ENCODE measurements around the gene TSTD2. TPM values are rescaled to one million over a fixed set of nuclear protein-coding genes. Genes with fewer than 3 reads are reported as not detected.

The TSTD2 gene
- total RNA-seq, 6 donors from 2014 or later, result 10.4 to 26.0 (median 21.0) TPM

DNA sequence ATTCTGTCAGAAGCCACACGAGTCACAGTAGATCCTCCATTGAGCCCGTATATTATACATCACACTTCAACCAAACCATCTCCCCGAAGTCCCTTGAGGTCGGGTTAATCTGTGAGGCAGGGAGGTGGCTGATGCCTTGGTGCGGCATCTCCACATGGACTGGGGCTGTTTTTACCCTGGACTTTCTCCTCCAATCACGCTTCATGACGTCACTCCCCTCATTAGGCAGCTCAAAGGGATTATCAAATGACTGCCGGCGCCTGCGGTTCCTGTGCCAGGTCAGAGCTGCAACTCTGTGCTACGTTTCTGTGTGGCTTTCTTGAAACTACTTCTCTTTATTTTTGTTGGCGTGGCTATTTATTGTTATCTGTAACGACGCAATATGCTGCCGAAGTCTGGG, 78.0 kb downstream of the TSTD2 start:
- WGBS, 2 donors, result 66 to 74% methylated on average over 15 of the region's 15 CpGs

DNA sequence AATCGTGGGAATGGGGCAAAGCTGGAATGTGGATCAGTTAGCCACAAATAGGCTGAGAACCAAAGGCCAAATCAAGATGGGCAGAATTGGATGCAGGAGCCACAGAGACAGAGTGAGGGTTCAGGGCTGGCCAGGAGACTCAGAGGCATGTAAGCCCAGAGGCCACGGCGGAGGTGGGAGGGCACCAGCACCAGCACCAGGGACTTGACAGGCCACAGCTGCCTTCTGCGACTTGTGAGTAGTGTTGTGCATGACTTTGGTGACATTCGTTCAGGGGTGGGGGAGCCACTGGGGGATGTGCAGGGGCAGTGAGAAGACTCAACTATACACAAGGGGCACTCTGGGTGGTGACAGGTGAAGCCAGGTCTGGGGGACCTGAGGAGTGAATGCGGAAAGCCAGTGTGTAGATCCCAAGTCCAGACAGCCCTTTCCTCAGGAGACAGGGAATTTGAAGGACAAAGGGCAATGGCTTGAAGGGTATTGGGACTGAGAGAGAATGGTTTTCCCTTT, 78.5 kb downstream of the TSTD2 start:
- no peaks in the 10 kb centered on the region for H3K27me3 ChIP-seq
- H3K27ac ChIP-seq, result no peak overlapping the region
- TF ChIP-seq POLR2A (IDR thresholded peaks at IDR 0.05) (no peak), POLR2AphosphoS5 (IDR thresholded peaks at IDR 0.05) (no peak), EP300 (IDR thresholded peaks at IDR 0.05) (no peak)
- TF ChIP-seq, protein P1, sequence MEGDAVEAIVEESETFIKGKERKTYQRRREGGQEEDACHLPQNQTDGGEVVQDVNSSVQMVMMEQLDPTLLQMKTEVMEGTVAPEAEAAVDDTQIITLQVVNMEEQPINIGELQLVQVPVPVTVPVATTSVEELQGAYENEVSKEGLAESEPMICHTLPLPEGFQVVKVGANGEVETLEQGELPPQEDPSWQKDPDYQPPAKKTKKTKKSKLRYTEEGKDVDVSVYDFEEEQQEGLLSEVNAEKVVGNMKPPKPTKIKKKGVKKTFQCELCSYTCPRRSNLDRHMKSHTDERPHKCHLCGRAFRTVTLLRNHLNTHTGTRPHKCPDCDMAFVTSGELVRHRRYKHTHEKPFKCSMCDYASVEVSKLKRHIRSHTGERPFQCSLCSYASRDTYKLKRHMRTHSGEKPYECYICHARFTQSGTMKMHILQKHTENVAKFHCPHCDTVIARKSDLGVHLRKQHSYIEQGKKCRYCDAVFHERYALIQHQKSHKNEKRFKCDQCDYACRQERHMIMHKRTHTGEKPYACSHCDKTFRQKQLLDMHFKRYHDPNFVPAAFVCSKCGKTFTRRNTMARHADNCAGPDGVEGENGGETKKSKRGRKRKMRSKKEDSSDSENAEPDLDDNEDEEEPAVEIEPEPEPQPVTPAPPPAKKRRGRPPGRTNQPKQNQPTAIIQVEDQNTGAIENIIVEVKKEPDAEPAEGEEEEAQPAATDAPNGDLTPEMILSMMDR (IDR thresholded peaks at IDR 0.05), result no peak
- no peaks in the 10 kb centered on the region for H3K36me3 ChIP-seq
- H3K9me3 ChIP-seq, result no peaks in the 10 kb centered on the region
- 94 to 95% methylated on average over 4 to 6 of the region's 6 CpGs for WGBS, 2 donors
- no peak for ATAC-seq (ENCODE audit: low FRiP score in 2 of 2)
- no peak for DNase-seq
- H3K4me1 ChIP-seq, result peaks cover 21 to 28% (median 26%) of the 10 kb centered on the region in 4 donors
- no peak overlapping the region for H3K4me3 ChIP-seq

More for the DNA sequence above, 78.0 kb downstream of the TSTD2 start:
- DNase-seq (no peak), ATAC-seq (ENCODE audit: low FRiP score in 2 of 2) (peak in 1 of 2 donors; percentile 62)
- no peaks in the 10 kb centered on the region for H3K27me3 ChIP-seq
- TF ChIP-seq POLR2AphosphoS5 (IDR thresholded peaks at IDR 0.05), result no peak
- no peak for TF ChIP-seq EP300 (IDR thresholded peaks at IDR 0.05)
- TF ChIP-seq, protein P1 (IDR thresholded peaks at IDR 0.05), result no peak
- no peak for TF ChIP-seq POLR2A (IDR thresholded peaks at IDR 0.05)
- no peaks in the 10 kb centered on the region for H3K36me3 ChIP-seq
- H3K27ac ChIP-seq, result no peak overlapping the region
- peaks cover 21 to 28% (median 26%) of the 10 kb centered on the region in 4 donors for H3K4me1 ChIP-seq
- no peaks in the 10 kb centered on the region for H3K9me3 ChIP-seq
- no peak overlapping the region for H3K4me3 ChIP-seq

DNA sequence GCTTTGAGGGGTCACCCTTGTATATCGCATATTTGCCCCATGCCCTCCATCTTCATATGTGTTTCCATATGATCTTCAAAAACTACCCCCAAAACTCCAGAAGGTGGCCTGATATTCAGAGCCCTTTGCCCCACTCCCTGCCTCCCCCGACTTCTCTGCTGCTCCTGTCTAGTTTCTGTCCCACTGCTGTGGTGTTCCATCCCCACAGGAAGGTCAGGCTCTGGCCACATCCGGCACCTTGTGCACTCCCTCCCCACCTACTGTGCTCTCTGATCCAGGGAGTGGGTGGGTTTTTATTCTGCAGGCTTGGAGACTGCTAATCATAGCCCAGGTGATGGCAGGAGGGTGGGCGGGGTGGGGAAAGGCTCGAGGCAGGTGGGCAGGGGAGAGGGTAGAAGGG, 79.3 kb downstream of the TSTD2 start:
- no peak for DNase-seq
- ATAC-seq (ENCODE audit: low FRiP score in 2 of 2), result no peak
- H3K27ac ChIP-seq, result no peak overlapping the region
- no peaks in the 10 kb centered on the region for H3K9me3 ChIP-seq
- H3K27me3 ChIP-seq, result no peaks in the 10 kb centered on the region
- peaks cover 21 to 27% (median 22%) of the 10 kb centered on the region in 4 donors for H3K4me1 ChIP-seq
- no peak overlapping the region for H3K4me3 ChIP-seq
- TF ChIP-seq POLR2AphosphoS5 (IDR thresholded peaks at IDR 0.05) (no peak), EP300 (IDR thresholded peaks at IDR 0.05) (no peak), POLR2A (IDR thresholded peaks at IDR 0.05) (no peak)
- TF ChIP-seq, protein P1 (IDR thresholded peaks at IDR 0.05), result no peak
- no peaks in the 10 kb centered on the region for H3K36me3 ChIP-seq
- WGBS, 2 donors, result 88 to 89% methylated on average over 5 of the region's 5 CpGs

DNA sequence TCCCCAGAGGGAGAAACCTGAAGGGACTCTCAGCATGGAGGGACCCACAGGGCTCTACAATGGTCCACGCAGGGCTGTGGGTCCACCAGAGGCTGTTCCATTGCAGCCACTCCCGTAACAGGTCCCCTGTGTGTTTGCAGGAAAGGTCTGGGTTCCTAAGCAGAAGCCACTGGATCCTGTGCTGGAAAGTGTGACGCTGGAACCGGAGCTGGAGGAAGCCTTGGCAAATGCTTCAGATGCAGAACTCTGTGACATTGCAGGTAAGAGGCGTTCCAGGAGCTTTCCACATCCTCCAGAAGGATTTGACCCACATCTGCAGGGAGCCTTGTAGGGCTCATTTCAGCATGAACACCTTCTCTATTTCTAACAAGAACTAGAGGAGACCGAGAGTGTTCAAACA, 80.0 kb downstream of the TSTD2 start:
- ATAC-seq (ENCODE audit: low FRiP score in 2 of 2) (no peak), DNase-seq (no peak)
- Histone ChIP-seq H3K4me3 (no peak overlapping the region), H3K27me3 (no peaks in the 10 kb centered on the region), H3K9me3 (no peaks in the 10 kb centered on the region), H3K4me1 (peaks cover 14 to 20% (median 15%) of the 10 kb centered on the region in 4 donors), H3K36me3 (no peaks in the 10 kb centered on the region), H3K27ac (no peak overlapping the region)
- TF ChIP-seq POLR2AphosphoS5 (IDR thresholded peaks at IDR 0.05) (no peak), POLR2A (IDR thresholded peaks at IDR 0.05) (no peak), EP300 (IDR thresholded peaks at IDR 0.05) (no peak)
- TF ChIP-seq, protein P1 (IDR thresholded peaks at IDR 0.05), result no peak
- WGBS, 2 donors, result 82 to 87% methylated on average over 5 to 6 of the region's 6 CpGs

DNA sequence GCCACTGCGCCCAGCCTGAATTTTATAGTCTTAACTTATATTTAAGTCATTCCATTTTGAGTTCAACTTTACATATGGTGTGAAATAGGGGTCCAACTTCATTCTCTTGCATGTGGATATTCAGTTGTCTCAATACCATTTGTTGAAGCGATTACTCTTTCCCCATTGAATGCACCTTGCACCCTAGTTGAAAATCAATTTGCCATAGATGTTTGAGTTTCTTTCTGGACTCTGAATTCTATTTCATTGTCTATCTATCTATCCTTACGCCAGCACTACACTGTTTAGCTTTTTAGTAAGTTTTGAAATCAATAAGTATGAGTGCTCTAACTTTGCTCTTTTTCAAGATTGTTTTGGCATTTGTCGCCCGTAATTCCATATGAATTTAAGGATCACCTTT, 81.9 kb downstream of the TSTD2 start:
- 96 to 98% methylated on average over 5 of the region's 5 CpGs for WGBS, 2 donors
- no peak overlapping the region for H3K4me3 ChIP-seq
- H3K27me3 ChIP-seq, result no peaks in the 10 kb centered on the region
- H3K27ac ChIP-seq, result no peak overlapping the region
- DNase-seq (no peak), ATAC-seq (ENCODE audit: low FRiP score in 2 of 2) (no peak)
- peaks cover 0 to 5% (median under 1%) of the 10 kb centered on the region in 4 donors for H3K4me1 ChIP-seq
- no peaks in the 10 kb centered on the region for H3K9me3 ChIP-seq
- H3K36me3 ChIP-seq, result no peaks in the 10 kb centered on the region
- no peak for TF ChIP-seq POLR2AphosphoS5 (IDR thresholded peaks at IDR 0.05)
